Fibroblast of mammary gland (primary cell): ENCODE results near the gene HIRA.

Source experiments
- DNase-seq: peaks from one replicate; pipeline ENCODE4 v3.0.0-alpha.2; 2010; ENCODE audit warnings: low read depth
- H3K4me3 ChIP-seq: 2 replicates; pipeline ENCODE4 v1.5.1; 2011; ENCODE audit warnings: low read depth, mild to moderate bottlenecking, low read length, moderate library complexity; ENCODE audit not compliant: control insufficient read depth
- CTCF ChIP-seq: conservative IDR thresholded peaks from 2 replicates; pipeline ENCODE4 v1.5.1; 2011; ENCODE audit warnings: low read depth, low read length, inconsistent platforms; ENCODE audit not compliant: control insufficient read depth, insufficient read depth

The HIRA gene

GRCh38 chr22:19420321-19420720 is 11.2 kb downstream of the HIRA start:
- no peak for TF ChIP-seq CTCF
- H3K4me3 ChIP-seq, result no peak overlapping the region
- DNase-seq, result no peak

- no peak for DNase-seq
- TF ChIP-seq CTCF, result no peak
- no peak overlapping the region for H3K4me3 ChIP-seq
These were observed 11.9 kb downstream of the HIRA start for GRCh38 chr22:19419464-19420178.

GRCh38 chr22:19419086-19419463 is 12.5 kb downstream of the HIRA start:
- no peak for DNase-seq
- TF ChIP-seq CTCF, result no peak
- no peak overlapping the region for H3K4me3 ChIP-seq

- DNase-seq, result no peak
- no peak overlapping the region for H3K4me3 ChIP-seq
- no peak for TF ChIP-seq CTCF
These were observed 18.6 kb downstream of the HIRA start for GRCh38 chr22:19412923-19413322.

- TF ChIP-seq CTCF, result no peak
- no peak overlapping the region for H3K4me3 ChIP-seq
- DNase-seq, result no peak
These were observed 19.1 kb downstream of the HIRA start for GRCh38 chr22:19412478-19412877.

GRCh38 chr22:19411690-19412045 is 19.9 kb downstream of the HIRA start:
- no peak overlapping the region for H3K4me3 ChIP-seq
- no peak for DNase-seq
- TF ChIP-seq CTCF, result no peak

GRCh38 chr22:19410941-19411689 is 20.4 kb downstream of the HIRA start:
- no peak overlapping the region for H3K4me3 ChIP-seq
- TF ChIP-seq CTCF, result no peak
- DNase-seq, result no peak
